Panc1 (cell line): ENCODE results near the gene NUB1. TPM values are rescaled to one million over a fixed set of nuclear protein-coding genes. Genes with fewer than 3 reads are reported as not detected.

ENCODE experiments used
- ATAC-seq: fragments of 200-7000 bp; cut with Tn5 transposase; 2 replicates; pipeline ENCODE4 v1.9.1; 2020; ENCODE audit warnings: mild to moderate bottlenecking, moderate library complexity
- BruUV-seq: library from RNA; stranded (reverse); fragments of 400-500 nt; replicated peaks from 2 replicates; lab custom pipeline; 2021; lab: Mats Ljungman, UMichigan
- CTCF ChIA-PET: fragments of 300-600 bp; sonication (Branson Sonifier 250); formaldehyde crosslinking; loops from one replicate; lab custom pipeline; 2022; ENCODE audit warnings: antibody characterized with exemption; lab: Charles Lee
- POLR2A ChIA-PET: fragments of 300-600 bp; sonication (Branson Sonifier 250); formaldehyde crosslinking; loops from one replicate; lab custom pipeline; 2022; ENCODE audit warnings: antibody characterized with exemption; lab: Charles Lee
- DNase-seq: peaks from one replicate; pipeline ENCODE4 v3.0.0-alpha.2; 2010; ENCODE audit warnings: low read depth, low spot score
- H3K27ac ChIP-seq: 2 replicates; pipeline ENCODE4 v1.5.1; 2011; ENCODE audit warnings: mild to moderate bottlenecking, low read length, inconsistent platforms
- H3K27me3 ChIP-seq: fragments of 200-500 bp; sonication (Bioruptor generic); 2 replicates; pipeline ENCODE4 v1.6.0; 2014; ENCODE audit warnings: low read length, inconsistent platforms; ENCODE audit not compliant: control insufficient read depth, insufficient read depth
- H3K36me3 ChIP-seq: fragments of 200-500 bp; sonication (Bioruptor generic); 2 replicates; pipeline ENCODE4 v1.5.1; 2014; ENCODE audit warnings: inconsistent platforms, mild to moderate bottlenecking, low read length, moderate library complexity; ENCODE audit not compliant: control insufficient read depth, insufficient read depth
- H3K4me1 ChIP-seq: 2 replicates; pipeline ENCODE4 v1.5.1; 2011; ENCODE audit warnings: inconsistent platforms, mild to moderate bottlenecking, low read length, moderate library complexity; ENCODE audit not compliant: control insufficient read depth, insufficient read depth
- H3K4me3 ChIP-seq, 2 experiments: 2 replicates each; pipeline ENCODE4 v1.5.1; 2011 to 2012; ENCODE audit warnings: low read depth in 2 of 2, low read length in 2 of 2, mild to moderate bottlenecking in 2 of 2, inconsistent platforms in 1 of 2, moderate library complexity in 1 of 2
- H3K9me3 ChIP-seq: fragments of 200-500 bp; sonication (Bioruptor generic); 2 replicates; pipeline ENCODE4 v1.5.1; 2014; ENCODE audit warnings: low read depth, mild to moderate bottlenecking, inconsistent platforms, low read length, moderate library complexity; ENCODE audit not compliant: control insufficient read depth, insufficient read depth
- CTCF ChIP-seq: fragments of 450-650 bp; IDR thresholded peaks from 2 replicates; pipeline ENCODE4 v1.5.1; 2017; ENCODE audit warnings: mild to moderate bottlenecking
- POLR2AphosphoS5 ChIP-seq: IDR thresholded peaks from 2 replicates; pipeline ENCODE4 v1.6.1; 2012; ENCODE audit warnings: mild to moderate bottlenecking, low read depth, low read length, moderate library complexity
- REST ChIP-seq, 2 experiments: IDR thresholded peaks; 2 replicates each; pipeline ENCODE4 v1.6.1; 2011 to 2012; ENCODE audit warnings: low read depth in 2 of 2, control low read depth in 1 of 2, low read length in 1 of 2, mild to moderate bottlenecking in 1 of 2, moderate library complexity in 1 of 2; ENCODE audit not compliant: insufficient read depth in 1 of 2
- SIN3A ChIP-seq: IDR thresholded peaks from 2 replicates; pipeline ENCODE4 v1.6.1; 2012; ENCODE audit warnings: low read depth, mild to moderate bottlenecking, low read length, moderate library complexity, borderline replicate concordance; ENCODE audit not compliant: insufficient read depth
- TCF7L2 ChIP-seq: IDR thresholded peaks from 2 replicates; pipeline ENCODE4 v1.6.1; 2011; ENCODE audit warnings: mild to moderate bottlenecking, low read depth, low read length, inconsistent platforms
- in situ Hi-C: cut with HindIII; loops from 2 replicates; pipeline ENCODE4 v1.10.0; 2016; ENCODE audit warnings: low sequenced_read_pairs, low pct_unique_long_range_greater_than_20kb
- intact Hi-C: fragments of 100-400 bp; cut with micrococcal nuclease; formaldehyde crosslinking; loops from one replicate; pipeline ENCODE4 v1.10.0; 2022; ENCODE audit not compliant: unreplicated experiment
- total RNA-seq: library from RNA; stranded (reverse); gene quantifications from one replicate; pipeline ENCODE4 v1.2.1, GENCODE V29; 2021; ENCODE audit not compliant: unreplicated experiment

The NUB1 gene
- total RNA-seq, 1 experiment from 2014 or later, result 50.5 TPM

- Histone ChIP-seq H3K27ac (peak overlapping the region; percentile 74), H3K4me1 (peaks cover 42% of the 10 kb centered on the region), H3K9me3 (no peaks in the 10 kb centered on the region), H3K36me3 (no peaks in the 10 kb centered on the region), H3K27me3 (no peaks in the 10 kb centered on the region), H3K4me3 (no peak overlapping the region)
- intact Hi-C loops (no loop called here), in situ Hi-C loops (no loop called here)
- BruUV-seq, result no TSS peak
- ATAC-seq (no peak), DNase-seq (no peak)
- CTCF ChIA-PET, result interaction anchor here (0.6 kb wide), 1 partner anchor 55 kb away, joined by 5 read pairs; no protein-coding TSS in a partner anchor
- TF ChIP-seq SIN3A (no peak), REST (IDR thresholded peaks at IDR 0.05; ENCODE audit: insufficient read depth in 1 of 2, low read depth in 2 of 2, low read length in 1 of 2) (no peak), POLR2AphosphoS5 (no peak), TCF7L2 (no peak), CTCF (no peak)
- POLR2A ChIA-PET, result no interaction called here
Measured at GRCh38 chr7:151427705-151428377, 86.2 kb downstream of the NUB1 start.

Other genes with a start within 250 kb of the NUB1 start
- gene GBX1, start 174.1 kb upstream of the NUB1 start, total RNA-seq, result not detected
- gene ASB10, start 154.6 kb upstream of the NUB1 start, total RNA-seq, result not detected
- gene H2BK1, start 131.3 kb upstream of the NUB1 start, total RNA-seq, result not detected
- gene ABCF2, start 114.6 kb upstream of the NUB1 start, total RNA-seq, result 64.4 TPM
- gene CHPF2, start 109.3 kb upstream of the NUB1 start, total RNA-seq, result 44.9 TPM
- 27.8 TPM for gene SMARCD3, start 93.1 kb upstream of the NUB1 start, total RNA-seq
- 0.72 TPM for gene WDR86, start 68.2 kb downstream of the NUB1 start, total RNA-seq
- 0.74 TPM for gene CRYGN, start 98.3 kb downstream of the NUB1 start, total RNA-seq
- 259 TPM for gene RHEB, start 178.1 kb downstream of the NUB1 start, total RNA-seq